ENCODE results near the gene ZFAND6.
"Not testable (repeated sequence)": the region's sequence is repeated elsewhere in the genome, so short reads cannot be mapped to it uniquely, and the experiment has no call there.

The ZFAND6 gene

DNA sequence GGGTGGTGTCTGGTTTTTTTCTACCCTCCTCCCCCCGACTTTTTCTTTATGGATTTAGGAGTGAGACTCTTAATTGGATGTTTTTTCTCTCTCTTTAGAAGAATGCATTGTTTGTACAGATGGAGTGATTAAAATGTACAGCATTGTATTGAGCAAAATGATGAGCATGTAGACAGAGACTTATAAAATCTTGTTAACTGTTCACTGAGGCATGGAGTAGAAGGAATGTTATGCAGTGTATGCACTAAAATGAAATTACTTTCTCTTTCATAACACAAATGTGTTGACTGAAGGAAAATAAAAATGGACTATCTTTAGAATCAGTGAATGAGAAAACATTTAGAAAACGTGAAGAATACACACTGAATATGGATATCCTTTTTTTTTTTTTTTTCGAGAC, 39.8 kb downstream of the ZFAND6 start:
- DNase-seq (ENCODE audit: low read depth): no peak

DNA sequence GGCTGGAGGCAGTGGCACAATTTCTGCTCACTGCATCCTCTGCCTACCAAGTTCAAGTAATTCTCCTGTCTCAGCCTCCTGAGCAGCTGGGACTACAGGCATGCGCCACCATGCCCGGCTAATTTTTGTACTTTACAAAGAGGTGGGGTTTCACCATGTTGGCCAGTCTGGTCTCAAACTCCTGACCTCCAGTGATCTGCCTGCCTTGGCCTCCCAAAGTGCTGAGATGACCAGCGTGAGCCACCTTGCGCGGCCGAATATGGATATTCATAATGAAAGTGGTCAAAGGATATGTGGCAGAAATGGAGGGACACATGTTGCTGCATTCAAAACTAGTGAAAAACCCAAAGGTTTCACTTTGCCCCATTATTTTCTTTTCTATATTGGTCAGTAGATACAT, 40.2 kb downstream of the ZFAND6 start:
- not testable (repeated sequence) for DNase-seq (ENCODE audit: low read depth)

DNA sequence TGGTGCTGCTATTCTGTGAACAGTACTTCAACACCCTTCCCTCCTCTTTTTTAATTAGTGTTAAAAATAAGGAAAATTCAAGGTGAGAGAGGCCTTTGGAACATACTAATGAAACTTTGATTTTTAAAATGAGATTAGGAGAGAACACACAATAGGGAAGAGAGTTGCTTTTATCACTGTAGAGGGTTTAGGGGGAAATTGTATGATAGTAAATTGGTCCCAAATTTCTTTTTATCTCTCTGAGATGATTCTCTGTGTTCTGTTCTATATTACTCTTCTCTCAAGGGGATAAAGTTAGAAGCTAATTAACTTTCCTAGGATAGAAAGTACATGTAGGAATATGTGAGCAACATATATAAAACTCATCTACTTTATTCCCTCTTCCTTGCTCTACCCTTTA, 40.8 kb downstream of the ZFAND6 start:
- no peak for DNase-seq (ENCODE audit: low read depth)

DNA sequence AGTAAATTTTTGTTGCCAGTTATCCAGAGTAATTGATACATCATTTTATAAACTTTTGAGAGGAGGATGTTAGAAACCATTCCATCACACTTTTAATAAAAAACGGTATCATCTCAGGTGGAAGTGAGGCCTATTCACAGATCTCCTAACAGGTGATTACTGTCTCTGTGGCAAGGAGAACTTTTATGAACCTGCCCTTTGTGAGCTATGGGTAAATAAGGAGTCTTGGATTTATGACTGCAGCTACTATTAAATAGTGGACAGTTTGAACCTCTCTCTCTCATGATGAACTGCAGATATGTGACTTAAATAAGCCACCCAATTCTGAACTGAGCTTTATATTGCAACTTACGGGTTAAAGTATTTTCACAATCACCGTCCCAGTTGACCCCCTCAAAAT, 45.7 kb downstream of the ZFAND6 start:
- DNase-seq (ENCODE audit: low read depth): no peak

DNA sequence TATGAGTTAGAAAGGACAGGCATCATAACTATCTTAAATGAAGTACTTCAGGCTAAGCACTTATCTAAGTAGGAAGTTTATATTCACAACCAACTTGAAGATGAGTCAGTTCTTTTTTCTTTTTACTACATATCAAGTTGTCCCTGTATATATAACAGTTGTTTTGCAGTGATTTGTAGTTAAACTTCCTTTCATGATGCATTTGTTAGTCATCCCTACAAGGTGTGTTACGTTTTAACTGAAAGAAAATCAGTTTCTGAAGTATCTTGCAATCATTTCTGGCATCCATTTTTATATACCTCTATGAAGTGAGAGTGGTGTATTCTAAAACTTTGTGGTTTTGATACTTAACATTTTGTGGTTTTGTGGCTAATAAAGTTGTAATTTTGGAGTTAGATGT, 46.1 kb downstream of the ZFAND6 start:
- no peak for DNase-seq (ENCODE audit: low read depth)

DNA sequence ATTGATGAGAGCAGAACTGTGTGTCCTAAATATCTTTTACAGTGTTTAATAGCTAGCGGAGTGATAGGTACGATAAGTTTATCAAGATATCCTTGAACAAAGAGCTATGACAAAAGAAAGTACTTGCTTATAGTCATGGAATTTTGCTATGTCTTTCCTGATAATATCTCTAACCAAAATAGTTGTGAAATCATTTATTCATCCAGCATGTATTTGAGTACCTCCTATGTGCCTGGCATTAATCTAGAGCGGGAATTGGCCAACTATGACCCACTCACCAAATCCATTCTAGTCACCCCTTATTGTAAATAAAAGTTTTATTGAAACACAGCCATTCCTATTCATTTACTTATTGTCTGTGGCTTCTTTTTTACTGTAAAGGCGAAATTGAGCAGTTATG, 46.6 kb downstream of the ZFAND6 start:
- no peak for DNase-seq (ENCODE audit: low read depth)

DNA sequence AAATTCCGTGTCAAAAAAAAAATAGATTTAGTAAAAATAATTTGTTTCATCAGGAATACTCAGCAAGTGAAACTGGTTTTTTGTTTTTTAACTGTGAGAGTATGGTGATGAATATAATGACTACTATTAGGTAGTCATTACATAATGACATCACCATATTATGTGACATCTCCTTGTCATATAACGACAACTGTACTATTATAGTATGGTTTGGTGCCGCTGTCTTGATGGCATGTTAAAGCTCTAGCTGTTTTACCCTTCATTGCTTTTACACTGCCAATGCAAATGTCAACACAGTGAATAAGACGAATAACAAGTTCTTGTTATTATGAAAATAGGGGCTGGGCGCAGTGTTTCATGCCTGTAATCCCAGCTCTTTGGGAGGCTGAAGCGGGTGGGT, 47.7 kb downstream of the ZFAND6 start:
- DNase-seq (ENCODE audit: low read depth): no peak

DNA sequence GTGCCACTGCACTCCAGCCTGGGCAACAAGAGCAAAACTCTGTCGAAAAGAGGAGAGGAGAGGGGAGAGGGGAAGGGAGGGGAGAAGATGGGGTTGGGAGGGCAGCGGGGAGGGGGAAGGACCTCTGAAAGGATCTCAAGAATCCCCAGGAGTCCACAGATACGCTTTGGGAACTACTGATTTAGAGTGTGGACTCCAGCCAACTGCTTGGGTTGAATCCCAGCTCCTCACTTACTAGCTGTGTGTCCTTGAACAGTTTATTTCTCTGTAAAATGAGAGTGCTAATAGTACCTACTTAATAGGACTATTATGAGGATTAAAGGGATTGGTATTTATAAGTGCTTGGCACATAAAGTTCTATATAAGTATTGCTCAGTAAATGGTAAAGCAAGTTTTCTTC, 48.3 kb downstream of the ZFAND6 start:
- DNase-seq (ENCODE audit: low read depth): no peak

DNA sequence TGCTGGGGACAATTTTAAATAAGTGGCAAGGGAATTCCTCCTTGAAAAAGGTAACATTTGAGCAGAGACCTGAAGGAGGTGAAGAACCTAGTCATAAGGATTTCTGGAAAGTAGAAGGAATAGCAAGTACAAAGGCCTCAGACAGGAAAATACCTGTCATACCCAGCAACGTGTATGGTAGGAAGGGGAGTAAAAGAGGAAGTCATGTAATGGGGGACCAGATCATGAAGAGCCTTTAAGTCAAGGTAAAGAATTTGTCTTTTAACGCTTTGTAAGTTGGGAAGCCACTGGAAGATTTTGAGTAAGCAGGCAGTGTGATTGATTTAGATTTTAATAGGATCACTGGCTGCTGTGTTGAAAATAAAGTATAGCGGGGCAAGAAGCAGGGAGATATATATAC, 49.9 kb downstream of the ZFAND6 start:
- DNase-seq (ENCODE audit: low read depth): no peak

DNA sequence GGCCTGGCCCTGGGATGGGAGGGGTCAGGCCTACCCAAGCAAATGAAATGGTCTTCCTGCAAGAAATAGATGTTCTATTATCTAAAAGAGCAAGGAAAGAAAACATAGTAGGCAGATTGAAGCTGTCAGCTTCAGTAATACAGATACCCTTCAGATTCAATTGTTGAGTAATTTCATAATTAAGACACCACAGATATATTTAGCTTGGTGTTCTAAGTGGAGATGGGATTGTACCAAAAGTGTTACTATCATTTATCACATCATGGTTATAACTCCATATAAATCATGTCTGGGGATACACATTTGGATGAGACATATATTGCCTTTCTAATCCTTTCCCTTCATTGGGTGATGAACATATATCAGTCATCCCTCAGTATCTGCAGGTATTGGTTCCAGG, 51.4 kb downstream of the ZFAND6 start:
- no peak for DNase-seq (ENCODE audit: low read depth)

DNA sequence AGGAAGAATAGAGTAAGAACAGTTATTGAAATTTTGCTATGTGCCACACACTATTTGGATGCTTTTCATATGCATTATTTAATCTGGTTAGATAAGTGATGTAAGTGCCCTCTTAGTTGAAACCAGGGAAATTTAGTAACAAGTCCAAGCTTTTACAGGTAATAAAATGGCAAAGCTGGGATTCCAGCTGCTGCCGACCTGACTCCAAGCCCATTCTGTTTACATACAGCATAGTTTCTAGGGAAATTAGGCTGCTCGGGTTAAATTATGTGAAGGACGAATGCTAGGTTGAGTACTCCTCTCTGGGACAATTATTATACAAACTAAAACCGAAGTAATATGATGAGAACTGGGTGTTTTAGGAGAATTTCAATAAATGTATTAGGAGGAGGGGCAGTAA, 54.6 kb downstream of the ZFAND6 start:
- DNase-seq (ENCODE audit: low read depth): no peak

DNA sequence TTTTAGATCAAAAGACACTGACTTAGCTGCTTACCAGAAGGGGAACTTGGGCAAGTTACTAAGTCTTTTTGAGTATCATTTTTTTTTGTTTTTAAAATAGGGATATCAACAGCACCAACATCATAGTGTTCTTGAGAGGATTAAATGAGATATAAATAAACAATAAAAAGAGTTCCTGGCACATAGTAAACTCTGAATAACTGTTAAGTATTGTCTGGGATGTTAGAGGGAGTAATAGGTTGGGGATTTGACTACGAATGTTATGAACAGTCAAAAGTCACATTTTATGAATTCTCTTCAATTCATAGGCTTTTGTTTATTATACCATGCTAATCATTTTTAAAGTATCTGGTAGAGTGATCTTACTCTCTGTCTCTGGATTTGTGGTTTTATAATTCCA, 55.5 kb downstream of the ZFAND6 start:
- DNase-seq (ENCODE audit: low read depth): no peak

DNA sequence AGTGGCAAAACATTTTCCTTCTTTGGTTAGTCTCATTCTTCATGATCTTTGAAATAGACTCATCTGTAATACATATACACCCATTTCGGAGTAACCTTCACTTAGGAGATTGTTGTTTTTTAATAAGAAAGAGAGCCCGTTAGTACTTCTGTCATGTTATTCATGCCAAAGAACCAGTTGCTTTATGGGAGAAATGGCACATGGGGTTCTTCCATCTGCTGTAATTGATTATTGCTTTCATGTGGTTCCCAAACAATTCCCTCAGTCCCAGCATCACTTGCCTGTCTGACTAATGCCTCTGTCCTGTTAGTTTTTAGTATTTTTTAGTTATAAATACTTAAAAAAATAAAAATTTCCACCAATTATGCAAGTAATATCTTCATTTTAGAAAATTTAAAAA, 59.5 kb downstream of the ZFAND6 start:
- no peak for DNase-seq (ENCODE audit: low read depth)

DNA sequence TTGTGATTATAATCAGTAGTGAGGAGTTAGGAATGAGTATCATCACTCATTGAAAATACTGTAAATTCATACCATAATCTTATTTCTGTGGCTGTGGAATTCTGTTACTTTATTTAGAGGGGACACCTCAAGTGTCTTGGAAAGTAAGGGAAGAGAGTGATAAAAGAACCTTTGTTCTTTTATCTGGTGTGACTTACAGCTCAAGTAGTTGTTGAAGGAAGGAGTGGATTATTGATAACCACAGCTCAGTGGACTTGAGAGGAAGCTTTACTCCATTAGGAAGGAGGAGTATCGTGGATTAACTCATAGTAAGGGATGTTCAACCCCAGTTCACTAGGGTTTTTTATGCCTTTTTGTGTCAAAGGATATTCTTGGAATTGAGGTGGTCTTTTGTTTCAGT, 61.2 kb downstream of the ZFAND6 start:
- DNase-seq (ENCODE audit: low read depth): no peak

DNA sequence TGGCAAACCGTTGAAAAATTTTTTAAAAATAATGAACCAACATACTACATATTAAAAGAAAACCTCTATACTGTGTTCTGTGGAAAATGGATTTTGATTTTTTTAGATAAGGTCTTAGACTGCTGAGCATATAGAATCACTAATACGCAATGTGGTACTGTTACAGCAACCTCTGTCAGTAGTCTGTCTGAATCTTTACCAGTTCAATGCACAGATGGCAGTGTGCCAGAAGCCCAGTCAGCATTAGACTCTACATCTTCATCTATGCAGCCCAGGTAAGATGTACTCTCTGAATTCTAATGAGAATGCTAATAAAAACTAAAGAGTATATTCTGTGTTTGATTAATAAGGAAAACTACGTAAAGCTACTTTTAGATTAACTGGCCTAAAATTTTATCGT, 62.1 kb downstream of the ZFAND6 start:
- DNase-seq (ENCODE audit: low read depth): no peak

DNA sequence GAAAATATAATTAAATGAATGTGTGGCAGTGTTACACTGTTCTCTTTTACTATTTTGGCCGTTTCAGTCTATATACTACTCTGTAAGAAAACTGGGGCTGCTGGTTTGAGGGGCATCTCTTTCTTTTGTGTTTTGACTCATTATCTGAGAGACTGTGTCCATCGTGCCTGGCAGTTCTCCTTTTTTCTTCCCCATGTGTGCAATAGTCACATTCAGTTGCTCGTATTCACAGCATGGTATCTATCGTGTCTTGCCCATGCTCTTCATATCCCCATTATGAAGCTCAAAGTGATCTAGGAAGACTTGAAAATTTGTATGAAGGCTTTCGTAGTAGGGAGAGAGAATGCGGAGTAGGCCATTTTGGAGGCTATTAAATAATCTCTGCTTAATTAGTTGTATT, 63.6 kb downstream of the ZFAND6 start:
- DNase-seq (ENCODE audit: low read depth): no peak

DNA sequence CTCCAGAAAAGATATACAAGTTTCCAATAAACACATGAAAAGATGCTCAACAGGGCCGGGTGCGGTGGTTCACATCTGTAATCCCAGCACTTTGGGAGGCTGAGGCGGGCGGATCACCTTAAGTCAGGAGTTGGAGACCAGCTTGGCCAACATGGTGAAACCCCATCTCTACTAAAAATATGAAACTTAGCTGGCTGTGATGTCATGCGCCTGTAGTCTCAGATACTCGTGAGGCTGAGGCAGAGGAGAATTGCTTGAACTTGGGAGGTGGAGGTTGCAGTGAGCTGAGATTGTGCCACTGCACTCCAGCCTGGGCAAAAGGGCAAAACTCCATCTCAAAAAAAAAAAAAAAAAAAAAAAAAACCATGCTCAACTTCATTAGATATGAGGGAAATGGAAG, 67.8 kb downstream of the ZFAND6 start:
- DNase-seq (ENCODE audit: low read depth): not testable (repeated sequence)

DNA sequence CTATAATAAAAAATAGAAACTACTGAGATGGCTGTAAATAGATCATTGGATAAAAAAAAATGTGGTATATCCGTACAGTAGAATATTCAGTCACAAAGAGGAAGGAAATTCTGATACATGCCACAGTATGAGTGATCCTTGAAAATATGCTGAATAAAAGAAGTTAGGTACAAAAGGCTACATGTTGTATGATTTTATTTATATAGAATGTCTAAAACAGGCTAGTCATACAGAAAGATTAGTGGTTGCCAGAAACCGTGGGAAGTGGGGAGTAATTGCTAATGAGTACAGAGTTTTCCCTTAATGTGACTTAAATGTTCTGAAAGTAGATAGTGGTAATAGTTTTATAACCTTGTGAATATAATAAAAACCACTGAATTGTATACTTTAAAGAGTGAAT, 68.4 kb downstream of the ZFAND6 start:
- no peak for DNase-seq (ENCODE audit: low read depth)

DNA sequence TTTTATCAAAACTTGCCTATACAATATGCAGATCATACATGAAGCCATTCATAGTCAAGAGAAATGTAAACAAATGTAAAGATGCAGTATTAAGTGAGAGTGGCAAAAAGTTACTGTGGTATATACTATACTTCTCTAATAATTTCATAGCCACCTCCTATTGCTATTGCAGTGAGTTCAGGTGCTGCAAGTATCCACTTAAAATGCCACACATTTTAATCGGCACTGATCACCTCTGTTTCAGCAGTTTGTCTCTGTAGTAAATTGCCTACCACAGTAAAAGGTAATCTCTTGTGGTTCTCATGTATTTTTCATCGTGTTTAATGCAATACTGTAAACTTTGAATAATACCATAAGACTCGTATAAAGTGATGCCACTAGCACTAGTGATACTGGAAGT, 72.9 kb downstream of the ZFAND6 start:
- DNase-seq (ENCODE audit: low read depth): no peak

DNA sequence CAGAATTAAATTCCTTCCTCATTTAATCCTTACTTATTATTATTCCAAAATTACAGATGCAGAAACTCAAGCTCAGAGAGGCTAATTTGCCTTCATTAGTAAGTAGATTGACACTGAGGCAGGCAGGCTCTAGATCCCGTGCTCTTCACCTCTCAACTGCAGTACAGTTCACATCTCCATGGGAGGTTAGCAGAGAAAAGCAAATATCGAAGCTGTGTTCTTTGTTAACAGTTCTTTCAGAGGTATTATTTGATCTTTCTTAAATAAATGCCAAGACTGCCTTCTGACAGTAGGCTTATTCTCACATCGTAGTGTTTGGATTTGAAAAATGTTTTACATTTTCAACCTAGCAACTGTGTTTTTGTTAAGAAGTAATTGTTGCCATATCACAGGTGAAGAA, 77.4 kb downstream of the ZFAND6 start:
- DNase-seq (ENCODE audit: low read depth): no peak

DNA sequence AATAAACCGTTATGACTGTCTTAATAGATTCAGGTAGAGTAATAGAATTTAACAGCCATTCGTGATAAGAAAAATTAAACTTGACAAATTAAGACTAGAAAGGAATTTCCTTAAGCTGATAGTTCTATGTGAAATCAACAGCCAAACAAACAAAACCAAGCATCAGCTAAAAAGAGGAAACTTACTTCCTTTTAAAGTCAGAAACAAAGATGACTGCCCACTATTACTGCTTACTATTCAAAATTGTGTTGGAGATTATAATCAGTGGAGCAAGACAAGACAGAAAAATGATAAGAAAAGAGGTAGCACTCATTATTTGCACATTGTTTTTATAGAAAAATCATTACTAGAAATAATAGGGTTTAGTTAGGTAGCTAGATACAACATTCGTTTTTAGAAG, 79.5 kb downstream of the ZFAND6 start:
- DNase-seq (ENCODE audit: low read depth): no peak

DNA sequence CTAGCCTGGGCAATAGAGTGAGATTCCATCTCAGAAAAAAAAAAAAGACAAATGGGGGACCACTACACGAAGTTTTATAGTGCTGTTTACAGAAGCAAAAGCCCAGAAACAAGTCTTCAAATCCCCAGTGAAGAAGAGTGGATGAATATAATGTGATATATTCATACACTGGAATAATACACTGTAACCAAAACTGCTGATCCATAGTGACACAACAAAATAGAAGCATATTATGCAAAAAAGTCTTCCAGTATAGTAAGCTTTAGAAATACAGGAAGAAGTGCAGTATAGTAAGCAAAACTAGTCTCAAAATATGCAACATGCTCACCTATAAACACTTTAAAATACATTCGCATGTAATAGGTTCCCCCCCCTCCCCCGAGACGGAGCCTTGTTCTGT, 81.4 kb downstream of the ZFAND6 start:
- DNase-seq (ENCODE audit: low read depth): no peak

DNA sequence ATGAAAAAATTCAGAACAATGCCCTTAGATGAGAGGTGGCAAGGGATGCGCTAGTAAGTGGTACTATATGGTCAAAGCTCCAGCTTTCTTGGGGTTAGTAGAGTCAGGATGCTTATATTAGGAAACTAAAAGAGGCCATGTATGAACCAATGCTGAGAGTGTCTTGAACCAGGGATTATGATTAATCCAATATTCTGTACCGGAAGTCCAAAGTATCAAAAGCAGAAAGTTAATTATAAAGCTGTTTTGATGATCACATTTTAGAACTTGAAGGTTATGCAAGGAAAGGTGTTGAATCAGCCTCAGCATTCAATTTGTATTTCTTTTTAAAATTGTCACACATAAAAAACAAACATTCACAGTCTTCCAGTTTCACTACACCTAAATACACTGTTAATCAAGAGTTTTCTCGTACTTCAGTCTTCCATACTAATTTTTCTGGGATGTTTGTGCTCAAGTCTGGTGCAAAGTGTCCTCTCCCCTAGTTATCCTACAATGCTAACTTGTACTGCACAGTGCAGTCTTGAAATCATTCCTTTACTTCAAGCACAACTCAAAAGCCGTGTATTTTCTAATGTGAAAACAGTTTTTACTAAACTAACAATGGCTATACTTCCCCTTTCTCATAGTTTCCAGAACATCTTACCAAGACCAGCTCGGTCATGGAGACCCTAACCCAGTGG, 82.6 kb downstream of the ZFAND6 start:
- no peak for DNase-seq (ENCODE audit: low read depth)

DNA sequence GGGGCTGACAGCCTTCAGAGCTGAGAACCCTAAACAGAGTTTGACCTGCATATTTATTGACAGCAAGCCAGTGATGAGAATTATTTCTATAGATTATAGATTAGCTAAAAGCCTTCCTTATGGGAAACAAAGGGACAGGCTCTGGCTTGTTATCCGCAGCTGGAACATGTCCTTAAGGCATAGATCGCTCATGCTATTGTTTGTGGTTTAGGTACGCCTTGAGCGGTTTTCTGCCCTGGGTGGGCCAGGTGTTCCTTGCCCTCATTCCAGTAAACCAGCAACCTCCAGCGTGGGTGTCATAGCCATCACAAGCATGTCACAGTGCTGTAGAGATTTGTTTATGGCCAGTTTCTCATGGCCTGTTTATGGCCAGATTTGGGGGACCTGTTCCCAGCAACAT, 83.2 kb downstream of the ZFAND6 start:
- DNase-seq (ENCODE audit: low read depth): no peak

DNA sequence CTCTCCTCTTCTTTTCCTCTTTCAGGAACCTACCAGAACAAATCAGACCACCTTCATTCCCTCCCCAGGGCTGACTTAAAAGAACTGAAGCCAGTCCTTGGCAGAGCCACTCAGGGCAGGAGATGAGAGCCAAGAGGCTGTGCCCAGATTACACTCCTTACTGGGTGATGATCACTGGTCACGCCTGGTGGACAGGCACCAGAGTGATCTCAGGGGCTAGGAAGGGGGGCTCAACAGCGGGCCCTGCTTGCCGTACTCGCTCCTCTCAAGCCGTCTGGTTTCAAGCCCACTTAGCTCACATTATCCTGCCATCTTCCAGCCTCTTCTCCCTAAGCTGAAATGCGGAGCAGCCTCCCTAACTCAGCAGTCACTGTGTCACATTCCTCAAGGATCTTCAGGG, 91.7 kb downstream of the ZFAND6 start:
- no peak for DNase-seq (ENCODE audit: low read depth)
